SK-N-SH treated with all-trans-retinoic acid at 6 μM for 48 hours (cell line): ENCODE results near the gene ASTN1.

Experiments used
- ATAC-seq: fragments of 200-7000 bp; cut with Tn5 transposase; 3 replicates; pipeline ENCODE4 v1.9.1; 2020; ENCODE audit warnings: mild to moderate bottlenecking, moderate library complexity
- ARNTL ChIP-seq: fragments of 450-650 bp; formaldehyde crosslinking; IDR thresholded peaks from 2 replicates; pipeline ENCODE4 v1.5.0; 2020; ENCODE audit warnings: low read depth, mild to moderate bottlenecking, moderate library complexity, borderline replicate concordance
- BACH2 ChIP-seq: fragments of 250-450 bp; sonication (Bioruptor Pico); IDR thresholded peaks from 2 replicates; pipeline ENCODE4 v1.9.0; 2021; ENCODE audit warnings: mild to moderate bottlenecking, borderline replicate concordance
- CREB5 ChIP-seq: fragments of 250-450 bp; sonication (Bioruptor Pico); IDR thresholded peaks from 2 replicates; pipeline ENCODE4 v1.5.1; 2020; ENCODE audit warnings: low read depth, mild to moderate bottlenecking, moderate library complexity
- CSDC2 ChIP-seq: fragments of 250-450 bp; sonication (Bioruptor Pico); IDR thresholded peaks from 2 replicates; pipeline ENCODE4 v1.5.0; 2020; ENCODE audit warnings: mild to moderate bottlenecking, moderate library complexity
- CSRNP3 ChIP-seq: fragments of 250-450 bp; sonication (Bioruptor Pico); IDR thresholded peaks from 2 replicates; pipeline ENCODE4 v1.5.1; 2021; ENCODE audit warnings: mild to moderate bottlenecking, moderate library complexity
- ESRRG ChIP-seq: fragments of 250-450 bp; sonication (Bioruptor Pico); IDR thresholded peaks from 2 replicates; pipeline ENCODE4 v1.6.1; 2021; ENCODE audit warnings: mild to moderate bottlenecking
- GLIS3 ChIP-seq: fragments of 250-450 bp; sonication (Bioruptor Pico); IDR thresholded peaks from 2 replicates; pipeline ENCODE4 v1.5.0; 2020; ENCODE audit warnings: mild to moderate bottlenecking, moderate library complexity
- ISL1 ChIP-seq: fragments of 250-450 bp; sonication (Bioruptor Pico); IDR thresholded peaks from 2 replicates; pipeline ENCODE4 v2.1.2; 2022; ENCODE audit warnings: mild to moderate bottlenecking, moderate library complexity
- OSR1 ChIP-seq: fragments of 250-450 bp; sonication (Bioruptor Pico); IDR thresholded peaks from 2 replicates; pipeline ENCODE4 v1.8.0; 2022; ENCODE audit warnings: moderate library complexity, mild to moderate bottlenecking, inconsistent platforms
- PATZ1 ChIP-seq: fragments of 250-450 bp; sonication (Bioruptor Pico); IDR thresholded peaks from 2 replicates; pipeline ENCODE4 v1.8.0; 2020; ENCODE audit warnings: mild to moderate bottlenecking, moderate library complexity, borderline replicate concordance
- POU6F1 ChIP-seq: fragments of 250-450 bp; sonication (Bioruptor Pico); IDR thresholded peaks from 2 replicates; pipeline ENCODE4 v1.8.0; 2021; ENCODE audit warnings: low read depth, mild to moderate bottlenecking, moderate library complexity, borderline replicate concordance
- PPARA ChIP-seq: fragments of 250-450 bp; sonication (Bioruptor Pico); IDR thresholded peaks from 2 replicates; pipeline ENCODE4 v1.5.0; 2020; ENCODE audit warnings: mild to moderate bottlenecking, borderline replicate concordance
- SNAI2 ChIP-seq: fragments of 250-450 bp; sonication (Bioruptor Pico); IDR thresholded peaks from 2 replicates; pipeline ENCODE4 v1.5.0; 2020; ENCODE audit warnings: mild to moderate bottlenecking, moderate library complexity
- TCF4 ChIP-seq: fragments of 250-450 bp; sonication (Bioruptor Pico); IDR thresholded peaks from 2 replicates; pipeline ENCODE4 v1.8.0; 2021; ENCODE audit warnings: mild to moderate bottlenecking, moderate library complexity, borderline replicate concordance
- TOX ChIP-seq: fragments of 250-450 bp; sonication (Bioruptor Pico); IDR thresholded peaks from 2 replicates; pipeline ENCODE4 v1.8.0; 2021; ENCODE audit warnings: mild to moderate bottlenecking, moderate library complexity, borderline replicate concordance
- TSHZ2 ChIP-seq: fragments of 250-450 bp; sonication (Bioruptor Pico); IDR thresholded peaks from 2 replicates; pipeline ENCODE4 v1.5.0; 2020; ENCODE audit warnings: mild to moderate bottlenecking, moderate library complexity
- ZC3H10 ChIP-seq: fragments of 250-450 bp; sonication (Bioruptor Pico); IDR thresholded peaks from 2 replicates; pipeline ENCODE4 v1.5.1; 2021; ENCODE audit warnings: mild to moderate bottlenecking, moderate library complexity
- ZFP3 ChIP-seq: fragments of 250-450 bp; sonication (Bioruptor Pico); IDR thresholded peaks from 2 replicates; pipeline ENCODE4 v1.5.0; 2020; ENCODE audit warnings: mild to moderate bottlenecking, moderate library complexity
- ZFP30 ChIP-seq: fragments of 450-650 bp; formaldehyde crosslinking; IDR thresholded peaks from 2 replicates; pipeline ENCODE4 v1.5.0; 2022; ENCODE audit warnings: mild to moderate bottlenecking, moderate library complexity
- ZNF565 ChIP-seq: fragments of 450-650 bp; formaldehyde crosslinking; conservative IDR thresholded peaks from 2 replicates; pipeline ENCODE4 v1.5.0; 2020; ENCODE audit warnings: low read depth, mild to moderate bottlenecking, moderate library complexity
- ZNF70 ChIP-seq: fragments of 450-650 bp; formaldehyde crosslinking; IDR thresholded peaks from 2 replicates; pipeline ENCODE4 v1.5.0; 2020; ENCODE audit warnings: mild to moderate bottlenecking, moderate library complexity
- ZNF8 ChIP-seq: fragments of 450-650 bp; formaldehyde crosslinking; IDR thresholded peaks from 2 replicates; pipeline ENCODE4 v1.5.0; 2020; ENCODE audit warnings: mild to moderate bottlenecking, moderate library complexity

ASTN1 gene

DNA sequence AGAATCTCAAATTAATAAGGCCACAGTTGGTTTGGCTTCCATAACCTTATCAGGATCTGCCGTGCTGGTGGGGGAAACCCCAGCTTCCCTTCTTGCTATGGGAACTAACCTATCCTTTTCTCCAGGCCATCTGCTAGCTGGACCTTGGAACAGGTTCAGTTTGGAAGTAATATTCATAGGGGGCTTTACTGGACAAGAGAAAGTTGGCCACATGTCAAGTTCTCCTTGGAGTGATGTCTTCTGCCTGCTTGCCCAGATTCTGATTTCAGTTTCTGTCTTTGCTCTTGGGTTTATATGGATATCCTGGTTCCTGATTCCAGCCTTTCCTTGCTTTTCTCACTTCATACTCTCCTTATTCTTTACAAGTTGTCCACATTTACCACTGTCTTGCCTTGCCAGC is 279.6 kb downstream of the ASTN1 start (continued):
- TF ChIP-seq TSHZ2 (CRISPR knock-in tag) (no peak), POU6F1 (CRISPR knock-in tag) (no peak), GLIS3 (CRISPR knock-in tag) (no peak), TCF4 (CRISPR knock-in tag) (no peak), OSR1 (CRISPR knock-in tag) (no peak), ZNF8 (CRISPR knock-in tag) (no peak), BACH2 (CRISPR knock-in tag) (no peak), ZFP30 (CRISPR knock-in tag) (no peak), ISL1 (CRISPR knock-in tag) (no peak), ARNTL (no peak), ZFP3 (CRISPR knock-in tag) (no peak), TOX (CRISPR knock-in tag) (no peak)
- TF ChIP-seq, all 23 proteins: peak for 0

- TF ChIP-seq POU6F1 (CRISPR knock-in tag) (no peak), CSRNP3 (CRISPR knock-in tag) (no peak), ZC3H10 (CRISPR knock-in tag) (no peak), ZNF565 (no peak), ZNF8 (CRISPR knock-in tag) (no peak), SNAI2 (no peak), BACH2 (CRISPR knock-in tag) (no peak), TOX (CRISPR knock-in tag) (no peak), ZFP30 (CRISPR knock-in tag) (no peak), PPARA (no peak), CREB5 (CRISPR knock-in tag) (no peak), PATZ1 (no peak), OSR1 (CRISPR knock-in tag) (no peak), ISL1 (CRISPR knock-in tag) (no peak), ZNF70 (no peak), CSDC2 (CRISPR knock-in tag) (no peak), ESRRG (CRISPR knock-in tag) (no peak), TCF4 (CRISPR knock-in tag) (no peak), GLIS3 (CRISPR knock-in tag) (no peak)
- TF ChIP-seq, all 23 proteins: peak for 0
- ATAC-seq, result no peak
Observed at GRCh38 chr1:176884286-176884685, 280.2 kb downstream of the ASTN1 start.
